GM21737 (cell line): ENCODE results near the gene HBE1.
"Not testable (repeated sequence)": the region's sequence is repeated elsewhere in the genome, so short reads cannot be mapped to it uniquely, and the experiment has no call there.

Experiments used
- ATAC-seq: cut with Tn5 transposase; IDR thresholded peaks from one replicate; pipeline ENCODE4 v1.9.1; 2021; ENCODE audit warnings: mild to moderate bottlenecking, moderate library complexity; ENCODE audit not compliant: unreplicated experiment

HBE1 gene

GRCh38 chr11:5285703-5286340 lies 16.1 kb upstream of the HBE1 start:
- no peak for ATAC-seq

DNA sequence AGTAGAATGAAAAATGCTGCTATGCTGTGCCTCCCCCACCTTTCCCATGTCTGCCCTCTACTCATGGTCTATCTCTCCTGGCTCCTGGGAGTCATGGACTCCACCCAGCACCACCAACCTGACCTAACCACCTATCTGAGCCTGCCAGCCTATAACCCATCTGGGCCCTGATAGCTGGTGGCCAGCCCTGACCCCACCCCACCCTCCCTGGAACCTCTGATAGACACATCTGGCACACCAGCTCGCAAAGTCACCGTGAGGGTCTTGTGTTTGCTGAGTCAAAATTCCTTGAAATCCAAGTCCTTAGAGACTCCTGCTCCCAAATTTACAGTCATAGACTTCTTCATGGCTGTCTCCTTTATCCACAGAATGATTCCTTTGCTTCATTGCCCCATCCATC lies 14.9 kb upstream of the HBE1 start:
- ATAC-seq = no peak

DNA sequence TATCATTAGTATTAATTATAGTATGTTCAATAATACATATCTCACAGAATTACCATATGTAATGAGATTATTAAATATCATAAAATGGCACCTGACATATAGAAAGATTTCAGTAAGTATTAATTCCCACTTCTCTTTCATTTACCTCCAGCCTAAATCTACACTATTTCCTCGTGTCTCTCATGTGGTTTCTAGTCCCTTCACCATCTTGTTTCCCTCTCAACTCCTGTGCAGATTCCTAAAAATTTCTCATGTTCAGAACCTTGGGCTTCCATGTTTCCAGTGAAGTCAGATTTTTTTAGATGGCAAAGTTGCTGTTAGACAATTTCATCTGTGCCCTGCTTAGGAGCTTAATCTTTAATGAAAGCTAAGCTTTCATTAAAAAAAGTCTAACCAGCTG lies 14.1 kb upstream of the HBE1 start:
- no peak for ATAC-seq

- ATAC-seq = no peak
Measured at GRCh38 chr11:5283086-5283485, 13.3 kb upstream of the HBE1 start.

GRCh38 chr11:5282628-5283027 lies 12.9 kb upstream of the HBE1 start:
- ATAC-seq = no peak

GRCh38 chr11:5281596-5281995 lies 11.9 kb upstream of the HBE1 start:
- no peak for ATAC-seq

- peak; percentile 94 for ATAC-seq
Measured at GRCh38 chr11:5280582-5281102, 10.9 kb upstream of the HBE1 start.

- ATAC-seq = no peak
Measured at GRCh38 chr11:5279471-5280090, 9.8 kb upstream of the HBE1 start.

DNA sequence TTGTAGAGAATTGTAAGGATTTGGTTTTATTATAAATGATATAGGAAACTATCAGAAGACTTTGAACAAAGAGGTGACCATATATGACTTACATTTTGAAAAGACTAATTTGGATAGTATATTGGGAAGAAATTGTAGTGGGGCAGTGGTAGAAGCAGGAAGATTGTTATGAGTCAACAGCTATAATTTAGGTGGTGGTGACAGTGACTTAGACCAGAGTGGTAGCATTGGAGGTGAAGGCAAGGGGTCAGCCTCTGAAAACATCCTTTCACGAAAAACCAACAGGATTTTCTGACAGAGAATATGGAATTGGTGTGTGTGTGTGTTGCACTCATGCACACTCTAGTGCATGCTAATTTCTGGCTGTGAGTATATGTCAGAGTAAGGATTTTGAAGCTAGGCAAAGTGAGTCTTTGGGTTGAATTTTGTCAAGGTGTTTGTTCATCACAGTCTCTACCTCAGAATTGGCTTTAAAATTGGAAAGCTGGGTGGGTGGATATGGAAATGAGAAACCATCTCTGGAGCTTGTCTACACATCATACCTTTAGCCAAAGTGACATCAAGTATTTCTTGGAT lies 8.2 kb upstream of the HBE1 start:
- ATAC-seq = no peak

DNA sequence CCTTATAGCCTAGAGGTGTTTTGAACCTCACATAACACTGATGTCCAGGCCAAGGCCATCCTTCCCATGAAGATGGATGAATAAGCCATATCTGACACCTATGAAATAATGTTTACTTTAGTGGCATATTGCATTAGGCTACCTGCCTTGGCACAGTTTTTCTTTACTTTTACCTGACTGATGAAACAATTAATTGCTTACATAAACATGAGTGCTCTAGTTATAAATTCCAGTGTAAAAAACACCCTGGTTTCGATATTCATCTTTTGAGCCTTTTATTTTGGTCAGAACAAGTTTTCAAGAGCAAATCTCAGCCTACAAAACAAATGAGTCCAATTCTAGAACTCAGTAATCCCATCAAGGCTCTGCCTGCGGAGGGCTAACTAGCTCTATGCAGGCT lies 7.0 kb upstream of the HBE1 start:
- no peak for ATAC-seq

DNA sequence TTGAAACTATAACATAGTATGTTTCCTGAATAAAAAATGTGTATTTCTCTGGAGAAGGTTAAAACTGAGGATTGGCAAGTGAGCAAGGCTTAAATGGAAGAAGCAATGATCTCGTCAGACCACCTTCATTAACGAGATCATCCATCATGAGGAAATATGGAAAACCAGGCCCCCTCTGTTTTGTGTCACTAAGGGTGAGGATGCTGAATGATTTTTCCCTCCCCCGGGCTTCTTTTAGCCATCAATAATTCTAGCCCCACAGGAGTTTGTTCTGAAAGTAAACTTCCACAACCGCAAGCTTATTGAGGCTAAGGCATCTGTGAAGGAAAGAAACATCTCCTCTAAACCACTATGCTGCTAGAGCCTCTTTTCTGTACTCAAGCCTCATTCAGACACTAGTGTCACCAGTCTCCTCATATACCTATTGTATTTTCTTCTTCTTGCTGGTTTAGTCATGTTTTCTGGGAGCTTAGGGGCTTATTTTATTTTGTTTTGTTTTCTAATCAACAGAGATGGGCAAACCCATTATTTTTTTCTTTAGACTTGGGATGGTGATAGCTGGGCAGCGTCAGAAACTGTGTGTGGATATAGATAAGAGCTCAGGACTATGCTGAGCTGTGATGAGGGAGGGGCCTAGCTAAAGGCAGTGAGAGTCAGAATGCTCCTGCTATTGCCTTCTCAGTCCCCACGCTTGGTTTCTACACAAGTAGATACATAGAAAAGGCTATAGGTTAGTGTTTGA lies 5.8 kb upstream of the HBE1 start:
- ATAC-seq = no peak

- ATAC-seq = no peak
Measured at GRCh38 chr11:5274395-5274794, 4.7 kb upstream of the HBE1 start.

DNA sequence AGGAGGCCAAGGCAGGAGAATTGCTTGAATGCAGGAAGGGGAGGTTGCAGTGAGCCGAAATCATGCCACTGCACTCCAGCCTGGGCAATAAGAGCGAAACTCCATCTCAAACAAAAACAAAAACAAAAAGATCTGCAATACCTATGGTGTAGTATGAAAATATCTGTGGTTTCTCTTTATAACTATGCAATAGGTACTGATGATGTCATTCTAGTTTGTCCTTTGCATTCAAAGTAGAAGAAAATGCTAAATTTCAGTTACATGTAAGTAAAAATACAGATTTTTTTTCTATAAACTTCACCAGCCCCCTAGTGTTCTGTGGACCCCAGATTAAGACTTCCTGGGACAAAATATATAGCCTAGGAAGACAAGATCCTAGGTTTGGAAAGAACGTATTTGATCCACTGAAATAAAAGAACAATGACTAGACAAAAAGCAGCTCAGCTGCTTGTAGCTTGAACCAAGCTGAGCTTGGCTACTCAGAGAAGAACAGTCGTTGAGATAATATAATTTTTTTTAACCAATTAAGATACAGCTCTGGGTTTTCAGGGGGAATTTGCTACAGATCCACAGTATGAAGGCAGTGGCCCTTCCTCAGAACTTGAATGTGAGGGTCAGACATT lies 2.8 kb upstream of the HBE1 start:
- no peak for ATAC-seq

GRCh38 chr11:5267033-5267563 lies 2.6 kb downstream of the HBE1 start:
- no peak for ATAC-seq

- no peak for ATAC-seq
Measured at GRCh38 chr11:5266609-5267008, 3.1 kb downstream of the HBE1 start.

GRCh38 chr11:5265832-5266231 lies 3.9 kb downstream of the HBE1 start:
- no peak for ATAC-seq

DNA sequence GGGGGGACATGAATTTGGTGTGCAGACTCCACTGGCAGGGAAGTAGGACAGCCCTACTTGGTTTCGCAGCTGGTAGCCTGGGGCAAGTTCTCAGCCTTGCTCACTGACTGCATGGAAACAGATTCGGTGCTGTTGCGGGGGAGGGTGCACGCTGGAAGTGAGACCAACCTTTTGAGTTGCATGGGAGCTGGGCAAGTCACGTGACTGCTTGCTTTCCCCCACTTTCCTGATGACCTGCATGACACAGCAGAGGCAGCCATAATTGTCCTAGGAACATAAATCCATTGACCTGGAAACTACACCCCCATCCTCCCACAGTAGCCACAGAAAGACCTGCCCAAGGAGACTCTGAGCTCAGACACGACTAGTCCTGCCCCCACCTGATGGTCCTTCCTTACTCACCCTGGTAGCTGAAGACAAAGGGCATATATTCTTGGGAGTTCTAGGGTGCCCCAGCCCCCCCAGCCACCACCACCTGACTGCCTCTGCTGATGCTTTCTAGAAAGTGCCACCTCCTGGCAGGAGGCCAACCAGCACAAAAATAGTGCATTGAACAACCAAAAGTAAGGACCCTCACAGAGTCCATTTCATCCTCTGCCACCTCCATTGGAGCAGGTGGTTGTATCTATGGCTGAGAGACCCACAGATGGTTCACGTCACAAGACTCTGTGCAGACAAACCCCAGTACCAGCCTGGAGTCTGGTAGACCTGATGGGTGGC lies 11.0 kb downstream of the HBE1 start:
- no peak for ATAC-seq

DNA sequence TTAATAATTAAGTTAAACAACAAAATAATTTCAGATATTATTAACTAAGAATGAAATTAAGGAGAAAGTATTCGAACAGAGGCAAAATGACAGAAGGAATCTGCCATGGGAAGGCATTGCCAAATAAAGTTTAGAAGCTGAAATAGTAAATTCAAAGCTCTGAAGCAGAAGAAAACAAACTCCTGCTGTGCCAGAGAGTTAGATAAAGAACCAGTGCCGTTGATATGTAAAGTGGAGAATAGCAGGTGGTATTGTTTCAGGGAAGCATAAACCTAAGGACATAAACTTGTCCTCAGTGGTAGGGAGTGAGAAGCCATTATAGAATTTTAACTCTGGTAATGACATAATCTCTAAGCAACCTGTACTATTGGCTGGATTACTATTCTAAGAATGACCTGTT lies 12.4 kb downstream of the HBE1 start:
- ATAC-seq = no peak

DNA sequence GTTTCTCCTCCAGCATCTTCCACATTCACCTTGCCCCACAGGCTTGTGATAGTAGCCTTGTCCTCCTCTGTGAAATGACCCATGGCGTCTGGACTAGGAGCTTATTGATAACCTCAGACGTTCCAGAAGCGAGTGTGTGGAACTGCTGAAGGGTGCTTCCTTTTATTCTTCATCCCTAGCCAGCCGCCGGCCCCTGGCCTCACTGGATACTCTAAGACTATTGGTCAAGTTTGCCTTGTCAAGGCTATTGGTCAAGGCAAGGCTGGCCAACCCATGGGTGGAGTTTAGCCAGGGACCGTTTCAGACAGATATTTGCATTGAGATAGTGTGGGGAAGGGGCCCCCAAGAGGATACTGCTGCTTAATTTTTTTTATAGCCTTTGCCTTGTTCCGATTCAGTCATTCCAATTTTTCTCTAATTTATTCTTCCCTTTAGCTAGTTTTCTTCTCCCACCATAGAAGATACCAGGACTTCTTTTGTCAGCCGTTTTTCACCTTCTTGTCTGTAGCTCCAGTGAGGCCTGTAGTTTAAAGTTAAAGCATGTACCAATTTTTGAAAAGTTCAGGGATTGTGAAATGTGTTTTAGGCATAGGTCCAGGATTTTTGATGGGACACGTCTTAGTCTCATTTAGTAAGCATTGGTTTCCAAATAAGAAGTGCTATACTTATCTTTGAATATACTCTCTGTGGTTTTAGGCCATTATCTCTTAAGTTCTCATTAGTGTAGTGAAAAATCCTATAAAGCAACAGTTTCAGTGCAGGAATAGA lies 14.9 kb downstream of the HBE1 start, which contains the start of gene HBG2:
Gene HBG2, minus strand, starts transcription at position 136 of the 768 bp plus-strand sequence. Its CDS starts 53 bp downstream, at position 83.
- not testable (repeated sequence) for ATAC-seq
